DOHH2 (cell line): ENCODE data around the gene STX16.

Experiments used
- H3F3A ChIP-seq: fragments of 200-600 bp; sonication (generic), shearing (Covaris generic); 2 replicates; pipeline ENCODE4 v1.6.0; 2016; ENCODE audit warnings: antibody characterized with exemption, mild to moderate bottlenecking; ENCODE audit not compliant: control insufficient read depth, insufficient read depth
- H3K27ac ChIP-seq: fragments of 200-600 bp; sonication (generic); 2 replicates; pipeline ENCODE4 v1.5.1; 2014; ENCODE audit warnings: low read depth, mild to moderate bottlenecking, low read length, moderate library complexity
- H3K27me3 ChIP-seq: fragments of 200-600 bp; sonication (generic); 2 replicates; pipeline ENCODE4 v1.6.1; 2014; ENCODE audit warnings: mild to moderate bottlenecking, low read length, mixed read lengths; ENCODE audit not compliant: control insufficient read depth
- H3K36me3 ChIP-seq: fragments of 200-600 bp; sonication (generic); 2 replicates; pipeline ENCODE4 v1.6.1; 2014; ENCODE audit warnings: mild to moderate bottlenecking, low read length, moderate library complexity, mixed read lengths; ENCODE audit not compliant: control insufficient read depth
- H3K4me1 ChIP-seq: fragments of 200-600 bp; sonication (generic); 2 replicates; pipeline ENCODE4 v1.6.1; 2014; ENCODE audit warnings: mild to moderate bottlenecking, low read length, mixed read lengths; ENCODE audit not compliant: control insufficient read depth
- H3K4me2 ChIP-seq: fragments of 200-600 bp; sonication (generic); 2 replicates; pipeline ENCODE4 v1.6.0; 2014; ENCODE audit warnings: mild to moderate bottlenecking, low read length, moderate library complexity
- H3K4me3 ChIP-seq: fragments of 200-600 bp; sonication (generic); 2 replicates; pipeline ENCODE4 v1.5.1; 2014; ENCODE audit warnings: mild to moderate bottlenecking, low read length, mixed read lengths
- H3K79me2 ChIP-seq: fragments of 200-600 bp; sonication (generic); 2 replicates; pipeline ENCODE4 v1.6.1; 2014; ENCODE audit warnings: mild to moderate bottlenecking, low read length, mixed read lengths; ENCODE audit not compliant: control insufficient read depth
- H3K9me2 ChIP-seq: fragments of 200-600 bp; sonication (generic); replicated peaks from 2 replicates; pipeline ENCODE4 v1.6.1; 2014; ENCODE audit warnings: mild to moderate bottlenecking, low read length, mixed read lengths; ENCODE audit not compliant: control insufficient read depth
- H3K9me3 ChIP-seq: fragments of 200-600 bp; sonication (generic); 2 replicates; pipeline ENCODE4 v1.6.1; 2014; ENCODE audit warnings: antibody characterized with exemption, low read length, mixed read lengths; ENCODE audit not compliant: control insufficient read depth, insufficient read depth
- H4K20me1 ChIP-seq: fragments of 200-600 bp; sonication (generic); 2 replicates; pipeline ENCODE4 v1.6.0; 2014; ENCODE audit warnings: low read depth, mild to moderate bottlenecking, antibody characterized with exemption, low read length, moderate library complexity; ENCODE audit not compliant: control insufficient read depth, insufficient read depth
- EZH2phosphoT487 ChIP-seq: fragments of 200-600 bp; sonication (generic); IDR thresholded peaks from 2 replicates; pipeline ENCODE4 v1.6.1; 2017; ENCODE audit warnings: borderline replicate concordance, mild to moderate bottlenecking, antibody characterized with exemption, low read length, moderate library complexity, mixed read lengths
- TF ChIP-seq, protein P1 (sequence below): fragments of 200-600 bp; sonication (generic); IDR thresholded peaks from one replicate; pipeline ENCODE4 v1.5.1; 2014; ENCODE audit warnings: antibody characterized with exemption, mild to moderate bottlenecking, low read depth, low read length; ENCODE audit not compliant: poor library complexity, severe bottlenecking

STX16 gene

GRCh38 chr20:58696411-58696961, 45.4 kb downstream of the STX16 start:
- H4K20me1 ChIP-seq = no peaks in the 10 kb centered on the region
- H3K79me2 ChIP-seq = no peaks in the 10 kb centered on the region
- H3F3A ChIP-seq = no peaks in the 10 kb centered on the region
- peaks cover 6% of the 10 kb centered on the region; the same call in 1 of the 2 replicates for H3K4me1 ChIP-seq
- H3K4me2 ChIP-seq = no peak overlapping the region
- H3K9me2 ChIP-seq = no peaks in the 10 kb centered on the region
- H3K27ac ChIP-seq = no peak overlapping the region
- H3K4me3 ChIP-seq = no peak overlapping the region
- H3K27me3 ChIP-seq = no peaks in the 10 kb centered on the region
- no peaks in the 10 kb centered on the region for H3K36me3 ChIP-seq
- TF ChIP-seq, protein P1, sequence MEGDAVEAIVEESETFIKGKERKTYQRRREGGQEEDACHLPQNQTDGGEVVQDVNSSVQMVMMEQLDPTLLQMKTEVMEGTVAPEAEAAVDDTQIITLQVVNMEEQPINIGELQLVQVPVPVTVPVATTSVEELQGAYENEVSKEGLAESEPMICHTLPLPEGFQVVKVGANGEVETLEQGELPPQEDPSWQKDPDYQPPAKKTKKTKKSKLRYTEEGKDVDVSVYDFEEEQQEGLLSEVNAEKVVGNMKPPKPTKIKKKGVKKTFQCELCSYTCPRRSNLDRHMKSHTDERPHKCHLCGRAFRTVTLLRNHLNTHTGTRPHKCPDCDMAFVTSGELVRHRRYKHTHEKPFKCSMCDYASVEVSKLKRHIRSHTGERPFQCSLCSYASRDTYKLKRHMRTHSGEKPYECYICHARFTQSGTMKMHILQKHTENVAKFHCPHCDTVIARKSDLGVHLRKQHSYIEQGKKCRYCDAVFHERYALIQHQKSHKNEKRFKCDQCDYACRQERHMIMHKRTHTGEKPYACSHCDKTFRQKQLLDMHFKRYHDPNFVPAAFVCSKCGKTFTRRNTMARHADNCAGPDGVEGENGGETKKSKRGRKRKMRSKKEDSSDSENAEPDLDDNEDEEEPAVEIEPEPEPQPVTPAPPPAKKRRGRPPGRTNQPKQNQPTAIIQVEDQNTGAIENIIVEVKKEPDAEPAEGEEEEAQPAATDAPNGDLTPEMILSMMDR = no peak
- no peak for TF ChIP-seq EZH2phosphoT487
- no peaks in the 10 kb centered on the region for H3K9me3 ChIP-seq

DNA sequence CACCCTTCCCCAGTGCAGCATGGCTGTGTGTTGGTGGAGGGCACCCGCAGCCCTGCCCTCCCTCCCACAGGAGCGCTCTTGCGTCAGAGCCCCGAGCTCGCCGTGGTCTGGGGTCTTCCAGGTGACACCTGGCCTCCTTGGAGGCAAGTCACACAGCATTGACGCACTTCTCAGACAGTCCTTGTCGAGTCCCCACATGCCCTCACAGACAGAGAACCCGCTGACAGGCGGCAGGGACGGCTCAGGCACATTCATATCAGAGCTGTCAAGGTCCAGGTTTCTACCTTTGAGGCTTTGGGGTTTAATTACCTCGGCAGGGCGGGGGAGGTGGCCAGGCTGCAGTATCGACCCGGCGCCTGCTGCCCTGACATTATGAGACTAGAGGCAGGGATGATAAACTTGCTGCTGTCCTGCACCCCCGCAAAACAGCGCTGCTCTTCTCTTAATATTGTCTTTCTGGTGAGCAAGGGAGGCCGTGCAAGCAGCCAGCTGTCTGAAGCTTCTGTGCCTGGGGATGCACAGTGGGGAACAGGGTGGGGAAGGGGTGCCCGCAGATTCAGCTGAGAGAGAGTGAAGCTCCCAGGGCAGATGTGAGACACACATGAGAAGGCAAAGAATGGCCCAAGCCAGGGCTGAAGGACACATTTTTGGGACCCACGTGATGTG, 46.3 kb downstream of the STX16 start:
- H3K4me1 ChIP-seq = peaks cover 3% of the 10 kb centered on the region; the same call in 1 of the 2 replicates
- TF ChIP-seq EZH2phosphoT487 = no peak
- TF ChIP-seq, protein P1 = no peak
- H3K4me3 ChIP-seq = no peak overlapping the region
- H3K36me3 ChIP-seq = no peaks in the 10 kb centered on the region
- no peaks in the 10 kb centered on the region for H3K79me2 ChIP-seq
- H3K27me3 ChIP-seq = no peaks in the 10 kb centered on the region
- H3K4me2 ChIP-seq = no peak overlapping the region
- no peaks in the 10 kb centered on the region for H4K20me1 ChIP-seq
- no peaks in the 10 kb centered on the region for H3K9me2 ChIP-seq
- no peaks in the 10 kb centered on the region for H3K9me3 ChIP-seq
- H3F3A ChIP-seq = no peaks in the 10 kb centered on the region
- no peak overlapping the region for H3K27ac ChIP-seq

DNA sequence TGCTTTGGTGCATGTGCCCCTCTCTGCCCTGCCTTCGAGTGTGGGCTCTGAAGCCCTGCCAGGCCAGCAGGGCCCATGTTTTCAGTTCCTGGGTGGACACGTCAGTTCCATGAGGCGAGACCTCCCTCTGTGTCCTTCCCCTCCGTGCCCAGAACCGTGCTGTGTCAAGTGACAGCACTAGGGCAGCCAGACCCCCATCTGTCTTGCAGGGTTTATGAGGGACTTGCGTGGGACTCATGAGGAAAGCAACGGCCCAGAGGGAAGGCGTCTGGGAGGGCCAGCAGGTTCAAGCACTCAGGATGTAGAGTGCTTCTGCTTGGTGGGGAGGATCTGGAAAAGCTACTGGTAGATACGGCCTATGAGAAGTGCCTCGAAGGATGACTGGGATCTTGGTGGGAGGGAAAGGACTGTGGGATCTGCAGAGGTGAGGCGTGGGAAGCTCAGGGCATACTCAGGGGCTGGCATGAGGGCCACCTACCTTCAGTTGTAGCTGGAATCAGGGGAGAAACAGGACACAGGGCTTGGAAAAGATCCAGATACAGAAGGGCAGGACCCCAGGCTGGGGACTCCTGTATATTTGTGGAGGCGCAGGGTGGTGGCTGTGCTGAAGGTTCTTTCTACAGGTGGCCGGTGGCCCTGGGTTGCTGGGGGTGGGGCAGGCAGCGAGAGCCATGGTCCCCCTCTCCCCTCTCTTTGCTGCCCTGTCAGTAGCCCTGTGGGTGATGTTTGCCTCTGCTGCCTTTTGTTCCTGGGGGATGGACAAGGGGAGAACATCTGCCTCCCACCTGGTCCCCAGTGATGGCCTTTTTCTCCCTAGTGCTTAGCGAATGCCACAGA, 47.0 kb downstream of the STX16 start:
- Histone ChIP-seq H3K27ac (no peak overlapping the region), H3K9me3 (no peaks in the 10 kb centered on the region), H3K4me2 (no peak overlapping the region), H3K4me1 (peaks cover 3% of the 10 kb centered on the region; the same call in 1 of the 2 replicates), H3K27me3 (no peaks in the 10 kb centered on the region), H3K36me3 (no peaks in the 10 kb centered on the region), H3F3A (no peaks in the 10 kb centered on the region), H4K20me1 (no peaks in the 10 kb centered on the region), H3K4me3 (no peak overlapping the region), H3K79me2 (no peaks in the 10 kb centered on the region), H3K9me2 (no peaks in the 10 kb centered on the region)
- TF ChIP-seq, protein P1 = no peak
- TF ChIP-seq EZH2phosphoT487 = no peak
